Peyer's patch (tissue), 4 donors: ENCODE measurements around the gene RBL2.
"Not testable (repeated sequence)": the region's sequence is repeated elsewhere in the genome, so short reads cannot be mapped to it uniquely, and the experiment has no call there.

Experiments used
- CTCF ChIP-seq, 6 experiments: fragments of 450-650 bp in 4 of 6; fragments of 200-600 bp in 2 of 6; sonication (generic) in 1 of 6; IDR thresholded peaks; one replicate each; pipeline ENCODE4 v1.5.1; 2017 to 2019; ENCODE audit warnings: antibody characterized with exemption in 6 of 6, mild to moderate bottlenecking in 3 of 6, moderate library complexity in 1 of 6
- POLR2A ChIP-seq, 2 donors: fragments of 450-650 bp; IDR thresholded peaks; one replicate each; pipeline ENCODE4 v1.5.1; 2017; ENCODE audit warnings: antibody characterized with exemption in 2 of 2, mild to moderate bottlenecking in 2 of 2, moderate library complexity in 2 of 2

DNA sequence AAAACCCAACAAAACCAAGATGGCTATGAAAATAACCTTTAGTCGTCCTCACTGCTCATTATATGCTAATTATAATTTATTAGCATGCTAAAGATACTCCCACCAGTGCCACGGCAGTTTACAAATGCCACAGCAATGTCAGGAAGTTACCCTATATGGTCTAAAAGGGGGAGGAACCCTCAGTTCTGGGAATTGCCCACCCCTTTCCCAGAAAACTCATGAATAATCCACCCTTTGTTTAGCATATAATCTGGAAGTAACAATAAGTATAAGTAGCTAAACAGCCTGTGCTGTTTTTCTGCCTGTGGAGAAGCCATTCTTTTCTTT is 14.9 kb upstream of the RBL2 start:
- TF ChIP-seq POLR2A, CTCF (IDR thresholded peaks at IDR 0.05): not testable (repeated sequence)
